Measurements from ENCODE around the gene RPS2.

DNA sequence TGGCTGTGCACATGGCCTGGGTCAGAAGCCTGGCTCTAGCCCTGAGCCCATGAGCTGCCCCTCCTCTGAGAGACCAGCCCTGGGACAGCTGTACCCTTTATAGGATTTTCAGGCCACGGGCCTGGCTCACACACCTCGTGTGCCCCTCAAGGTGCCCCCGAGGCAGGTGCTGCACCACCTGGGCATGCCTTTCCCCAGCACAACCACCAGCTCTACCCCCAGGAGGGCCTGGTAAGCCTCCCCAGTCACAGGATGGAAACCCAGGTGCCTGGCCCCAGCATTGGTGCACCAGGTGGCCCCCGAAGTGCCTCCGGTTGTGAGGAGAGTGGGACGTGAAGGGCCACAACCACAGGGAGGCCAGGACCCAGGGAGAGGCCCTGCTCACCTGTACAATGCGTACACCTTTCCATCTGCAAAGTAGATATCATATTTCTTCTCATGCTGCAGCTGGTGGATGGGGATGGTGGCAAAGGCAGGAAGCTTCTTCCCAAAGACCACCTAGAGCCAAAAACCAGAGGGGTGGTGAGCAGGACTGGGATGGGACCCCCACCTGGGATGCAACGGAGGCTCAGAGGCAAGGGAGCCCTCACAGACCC, 38.7 kb upstream of the RPS2 start:
- TF ChIP-seq POLR2A (IDR thresholded peaks at IDR 0.05; ENCODE audit: low read depth, low read length) (no peak), POLR2AphosphoS5 (IDR thresholded peaks at IDR 0.05; ENCODE audit: low read depth, low read length) (0 out of 2 replicates have a peak, but pooled peaks have one; percentile 2), TAF1 (IDR thresholded peaks at IDR 0.05; ENCODE audit: borderline replicate concordance, low read depth, low read length) (no peak)

Data from GM12892 (cell line).